HG03139 (cell line): ENCODE results near the gene PSORS1C2.
"Not testable (repeated sequence)": the region's sequence is repeated elsewhere in the genome, so short reads cannot be mapped to it uniquely, and the experiment has no call there.

ENCODE experiments used
- ATAC-seq: cut with Tn5 transposase; IDR thresholded peaks from one replicate; pipeline ENCODE4 v1.9.1; 2021; ENCODE audit not compliant: unreplicated experiment

Gene PSORS1C2

GRCh38 chr6:31138982-31139381, at the start of gene PSORS1C2:
Gene PSORS1C2 (minus strand): TSS chr6:31139066. CDS start chr6:31139026, 40 bp downstream.
- no peak for ATAC-seq

DNA sequence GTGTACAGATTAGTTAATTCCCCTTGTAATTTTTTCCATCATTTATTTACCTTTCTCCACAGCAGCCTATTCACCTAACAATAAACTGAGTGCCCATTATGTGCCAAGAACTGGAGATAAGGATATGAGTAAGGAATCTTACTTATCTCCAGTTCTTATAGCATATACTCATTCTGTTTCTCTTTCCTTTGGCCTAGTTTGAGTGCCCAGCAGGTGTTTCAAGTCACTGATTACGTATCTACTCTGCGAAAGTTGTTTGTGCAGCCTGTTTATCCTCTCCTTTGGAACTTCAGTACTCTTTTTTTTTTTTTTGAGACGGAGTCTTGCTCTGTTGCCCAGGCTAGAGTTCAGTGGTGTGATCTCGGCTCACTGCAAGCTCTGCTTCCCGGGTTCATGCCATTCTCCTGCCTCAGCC, 48.9 kb upstream of the PSORS1C2 start:
- no peak for ATAC-seq

DNA sequence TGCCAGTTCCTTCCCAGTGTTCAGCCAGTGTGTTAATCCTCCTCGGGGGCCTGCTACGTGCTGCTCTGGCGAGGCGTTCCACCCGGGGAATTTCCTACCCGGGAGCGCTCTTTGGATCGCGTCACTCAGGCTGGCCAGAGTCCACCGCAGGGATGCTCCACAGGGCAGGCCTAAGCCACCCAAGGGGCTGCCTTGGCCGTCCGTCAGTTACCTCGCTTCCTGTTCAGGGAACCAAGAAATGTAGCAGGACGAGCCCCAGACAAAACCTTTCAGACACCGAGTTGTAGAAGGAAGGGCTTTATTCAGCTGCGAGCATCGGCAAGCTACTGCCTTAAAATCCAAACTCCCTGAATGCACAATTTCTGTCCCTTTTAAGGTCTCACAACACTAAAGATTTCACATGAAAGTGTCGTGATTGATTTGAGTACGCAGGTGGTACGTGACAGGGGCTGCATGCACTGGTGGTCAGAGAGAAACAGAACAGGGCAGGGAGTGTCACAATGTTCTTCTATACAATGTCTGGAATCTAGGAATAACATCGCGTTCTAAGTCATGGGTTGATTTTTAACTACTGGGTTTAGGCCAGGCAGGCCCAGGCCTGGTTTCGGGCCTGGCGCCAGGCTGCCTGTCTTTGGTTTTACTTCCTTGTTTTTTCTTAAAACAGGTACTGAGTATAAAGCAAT, 47.3 kb upstream of the PSORS1C2 start:
- ATAC-seq, result no peak

GRCh38 chr6:31185695-31186051, 46.8 kb upstream of the PSORS1C2 start:
- ATAC-seq, result not testable (repeated sequence)

- ATAC-seq, result not testable (repeated sequence)
Observed at GRCh38 chr6:31183859-31184258, 45.0 kb upstream of the PSORS1C2 start.

DNA sequence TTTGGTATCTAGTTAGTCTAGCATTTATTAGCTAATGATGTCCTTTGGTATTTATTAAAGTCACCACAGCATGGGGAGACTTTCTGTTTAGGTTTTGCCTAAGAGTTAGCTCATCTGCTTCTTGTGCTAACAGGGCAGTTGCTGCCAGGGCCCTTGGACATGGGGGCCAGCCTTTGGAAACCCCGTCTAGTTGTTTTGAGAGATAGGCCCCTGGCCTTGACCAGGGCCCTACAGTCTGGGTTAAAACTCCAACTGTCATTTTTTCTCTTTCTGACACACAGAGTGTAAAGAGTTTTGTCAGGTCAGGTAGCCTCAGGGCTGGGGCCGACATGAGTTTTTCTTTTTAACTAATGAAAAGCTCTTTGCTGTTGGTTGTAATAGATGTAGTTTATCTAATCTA, 44.4 kb upstream of the PSORS1C2 start:
- not testable (repeated sequence) for ATAC-seq

DNA sequence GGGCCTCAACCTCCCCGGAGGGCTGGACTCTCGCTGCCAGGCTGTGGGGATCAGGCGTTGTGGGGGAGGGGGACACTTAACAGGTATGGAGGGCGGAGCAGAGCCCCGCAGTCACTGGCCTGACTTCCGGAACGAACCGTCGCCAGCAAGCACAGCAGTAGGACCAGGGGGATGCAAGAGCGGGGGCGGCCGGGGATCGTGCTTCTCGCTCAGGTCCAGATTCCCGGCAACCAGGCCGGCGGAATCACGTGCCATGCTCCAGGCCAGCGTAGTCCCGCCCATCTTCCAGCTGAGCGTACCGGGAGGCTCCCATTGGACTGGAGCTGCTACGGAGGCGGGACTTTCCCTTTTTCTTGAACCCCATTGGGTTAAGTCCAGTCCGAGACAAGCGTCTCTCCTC, 41.6 kb upstream of the PSORS1C2 start:
- ATAC-seq, result no peak

DNA sequence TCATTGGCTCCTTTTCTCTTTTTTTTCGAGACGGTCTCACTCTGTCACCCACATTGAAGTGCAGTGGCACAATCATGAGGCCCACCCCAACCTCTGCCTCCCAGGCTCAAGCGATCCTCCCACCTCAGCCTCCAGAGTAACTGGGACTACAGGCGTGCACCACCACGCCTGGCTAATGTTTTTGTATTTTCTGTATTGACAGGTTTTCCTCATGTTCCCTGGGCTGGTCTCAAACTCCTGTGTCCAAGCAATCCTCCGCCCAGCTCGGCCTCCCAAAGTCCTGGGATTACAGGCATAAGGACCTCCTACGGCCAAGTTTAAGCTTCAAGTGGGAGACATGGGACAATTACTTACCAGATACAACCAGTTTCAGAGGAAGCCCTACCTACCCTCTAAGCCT, 41.0 kb upstream of the PSORS1C2 start:
- no peak for ATAC-seq

GRCh38 chr6:31179042-31179386, 40.1 kb upstream of the PSORS1C2 start:
- ATAC-seq, result no peak

GRCh38 chr6:31178143-31179041, 39.5 kb upstream of the PSORS1C2 start:
- no peak for ATAC-seq

DNA sequence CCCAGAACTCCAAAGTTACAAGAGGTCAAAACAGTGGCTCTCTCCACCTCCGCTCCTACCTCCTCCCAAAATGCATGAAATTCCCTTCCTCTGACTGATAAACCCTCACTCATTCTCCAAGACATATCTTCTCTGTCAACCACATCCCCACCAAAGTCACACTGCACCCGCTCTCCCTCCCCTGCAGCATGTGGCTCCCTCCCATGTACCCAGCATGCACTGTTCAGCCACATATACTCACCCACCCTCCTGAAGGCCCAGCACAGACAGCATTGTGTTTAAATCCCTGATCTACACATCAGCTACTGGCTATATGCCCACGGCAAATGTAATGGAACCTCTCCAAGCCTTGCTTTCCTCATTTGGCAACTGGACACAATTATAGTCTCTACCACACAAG, 37.1 kb upstream of the PSORS1C2 start:
- no peak for ATAC-seq

GRCh38 chr6:31174378-31174777, 35.5 kb upstream of the PSORS1C2 start:
- ATAC-seq, result no peak

DNA sequence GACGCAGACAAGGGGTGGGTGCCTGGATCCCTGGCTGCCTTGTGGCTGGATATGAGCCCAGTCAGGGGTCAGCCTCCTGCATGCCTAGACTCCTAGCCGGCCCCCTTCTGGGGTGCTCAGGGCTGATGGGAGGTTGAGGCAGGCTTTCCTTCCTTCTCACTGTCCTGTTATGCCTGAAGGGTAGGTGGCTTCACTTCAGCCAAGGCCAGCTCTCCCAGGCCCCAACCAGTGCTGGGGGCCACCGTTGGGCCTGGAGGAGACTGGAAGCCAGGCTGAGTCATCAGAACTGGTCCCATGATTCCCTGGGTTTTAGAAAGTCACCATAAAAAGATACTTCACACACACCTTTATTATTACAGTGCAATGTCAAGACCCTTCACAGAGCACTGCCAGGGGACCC, 34.5 kb upstream of the PSORS1C2 start:
- no peak for ATAC-seq

GRCh38 chr6:31172973-31173384, 34.1 kb upstream of the PSORS1C2 start:
- no peak for ATAC-seq

- no peak for ATAC-seq
Observed at GRCh38 chr6:31171931-31172905, 33.4 kb upstream of the PSORS1C2 start.

- ATAC-seq, result no peak
Observed at GRCh38 chr6:31170987-31171671, 32.3 kb upstream of the PSORS1C2 start.

DNA sequence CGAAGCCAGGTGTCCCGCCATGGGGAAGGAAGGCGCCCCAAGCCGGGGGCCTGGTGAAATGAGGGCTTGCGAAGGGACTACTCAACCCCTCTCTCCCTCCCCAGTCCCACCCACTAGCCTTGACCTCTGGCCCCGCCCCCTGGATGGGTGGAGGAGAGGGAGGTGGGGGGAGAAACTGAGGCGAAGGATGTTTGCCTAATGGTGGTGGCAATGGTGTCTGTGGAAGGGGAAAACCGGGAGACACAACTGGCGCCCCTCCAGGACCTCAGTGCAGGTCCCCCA, 31.7 kb upstream of the PSORS1C2 start, which contains the start of gene POU5F1:
Gene POU5F1, minus strand, starts transcription at position 83 of the 282 bp plus-strand sequence. Its CDS starts 62 bp downstream, at position 21.
- no peak for ATAC-seq

DNA sequence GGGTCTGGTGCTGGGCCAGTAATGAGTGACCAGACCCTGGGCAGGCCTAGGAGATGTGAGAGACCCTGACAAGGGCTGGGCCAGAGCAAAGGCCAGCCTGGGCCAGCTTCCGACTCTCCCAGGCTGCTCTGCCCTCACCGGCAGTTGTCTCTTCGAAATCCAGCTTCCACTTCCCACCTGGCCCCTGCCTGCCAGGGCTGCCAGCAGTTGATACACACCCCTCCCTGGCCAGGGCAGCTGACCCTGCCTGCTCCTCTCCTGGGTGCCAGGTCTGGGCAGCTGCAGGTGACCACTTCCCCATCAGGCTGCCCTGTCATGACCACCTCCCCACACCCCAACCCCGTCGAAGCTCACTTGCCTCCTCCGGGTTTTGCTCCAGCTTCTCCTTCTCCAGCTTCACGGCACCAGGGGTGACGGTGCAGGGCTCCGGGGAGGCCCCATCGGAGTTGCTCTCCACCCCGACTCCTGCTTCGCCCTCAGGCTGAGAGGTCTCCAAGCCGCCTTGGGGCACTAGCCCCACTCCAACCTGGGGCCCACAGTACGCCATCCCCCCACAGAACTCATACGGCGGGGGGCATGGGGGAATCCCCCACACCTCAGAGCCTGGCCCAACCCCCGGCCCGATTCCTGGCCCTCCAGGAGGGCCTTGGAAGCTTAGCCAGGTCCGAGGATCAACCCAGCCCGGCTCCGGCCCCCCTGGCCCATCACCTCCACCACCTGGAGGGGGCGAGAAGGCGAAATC, 31.2 kb upstream of the PSORS1C2 start:
- ATAC-seq, result not testable (repeated sequence)

DNA sequence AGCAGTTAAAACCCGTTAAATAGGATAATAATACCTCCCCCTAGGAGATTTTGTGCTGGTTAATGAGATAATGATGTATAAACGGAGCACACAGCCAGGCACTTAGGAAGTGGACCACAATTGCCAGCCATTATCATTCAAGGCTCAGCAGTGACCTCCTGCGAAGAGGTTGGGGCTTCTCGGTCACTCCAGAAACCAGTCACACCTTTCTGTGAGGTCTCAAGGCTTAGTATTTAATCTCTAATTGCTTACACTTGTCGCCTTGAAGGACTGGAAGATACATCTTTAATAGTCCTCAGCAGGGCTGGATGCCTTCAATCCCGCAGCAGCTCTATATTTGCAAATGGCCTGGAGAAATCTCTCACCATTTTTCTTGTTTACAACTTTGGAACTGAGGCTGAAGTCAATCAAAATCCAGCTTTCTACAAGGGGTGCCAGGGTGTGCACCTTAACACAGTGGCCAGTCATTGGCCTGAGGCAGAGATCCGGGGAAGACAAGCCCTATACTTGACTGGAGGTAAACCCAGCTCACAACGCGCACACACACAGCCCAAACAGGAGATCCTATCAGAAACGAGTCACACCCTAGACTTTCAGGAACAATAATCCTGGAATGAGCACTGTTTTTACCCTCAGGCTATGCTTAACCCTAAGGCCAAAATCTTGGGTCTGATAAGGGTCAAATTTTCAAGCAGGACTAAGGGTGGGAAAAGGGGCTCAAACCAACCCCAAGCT, 30.4 kb upstream of the PSORS1C2 start:
- no peak for ATAC-seq
